ENCODE measurements around the gene RNF6.

DNA sequence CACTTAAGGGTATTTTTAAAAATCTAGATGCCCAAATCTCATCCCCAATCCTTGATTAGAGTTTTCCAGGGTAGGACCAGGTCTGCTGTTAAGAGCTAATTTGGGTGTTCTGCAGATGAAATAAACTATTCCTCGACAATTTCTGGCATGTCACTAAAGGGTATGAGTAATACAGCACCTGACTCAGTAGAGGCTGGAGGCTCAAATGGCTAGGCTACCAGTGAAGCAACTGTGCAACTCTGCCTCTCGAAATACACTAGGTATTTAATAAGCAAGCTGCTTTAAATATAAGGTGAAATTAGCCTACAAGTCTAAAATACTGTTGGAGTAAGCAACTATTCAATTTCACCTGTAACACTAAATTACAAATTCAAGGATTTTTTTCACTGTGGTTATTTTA is 1.5 kb downstream of the RNF6 start:
- no peak for TF ChIP-seq EZH2 (IDR thresholded peaks at IDR 0.05; ENCODE audit: insufficient read depth, poor library complexity, severe bottlenecking)
- no peak for TF ChIP-seq EZH2phosphoT487 (IDR thresholded peaks at IDR 0.05; ENCODE audit: insufficient read depth, low read depth)

Data from GM23248 (cell line).